Subcutaneous adipose tissue (tissue), 4 donors: ENCODE measurements around the gene CTXND1. TPM values are rescaled to one million over a fixed set of nuclear protein-coding genes. Genes with fewer than 3 reads are reported as not detected.

Experiments
- CTCF ChIP-seq: fragments of 450-650 bp; IDR thresholded peaks from one replicate; pipeline ENCODE4 v1.5.1; 2016; ENCODE audit warnings: low read depth, mild to moderate bottlenecking, control low read depth, antibody characterized with exemption, moderate library complexity
- total RNA-seq, 4 donors: library from RNA; depleted of rRNA; stranded (reverse); fragments of >200 nt; gene quantifications; one replicate each; pipeline ENCODE4 v1.1.0, GENCODE V29; 2016

Gene CTXND1
- total RNA-seq, 4 donors from 2014 or later, result not detected

- no peak for TF ChIP-seq CTCF
These were observed 98.8 kb downstream of the CTXND1 start, which contains the start of gene FAH for GRCh38 chr15:80152896-80153876. TSS of gene FAH (plus strand) at chr15:80152999. CDS start at chr15:80153055, 56 bp downstream.

GRCh38 chr15:80152180-80152895, 99.7 kb downstream of the CTXND1 start:
- no peak for TF ChIP-seq CTCF

- no peak for TF ChIP-seq CTCF
These were observed 100.4 kb downstream of the CTXND1 start for GRCh38 chr15:80151576-80151975.

GRCh38 chr15:80151148-80151547, 100.9 kb downstream of the CTXND1 start:
- no peak for TF ChIP-seq CTCF

Other genes with a start within 250 kb of the CTXND1 start
- 100 to 1,000 TPM; 107 to 155 (median 140) TPM for gene ZFAND6, start 192.5 kb downstream of the CTXND1 start, total RNA-seq
- gene FAH, start 99.2 kb downstream of the CTXND1 start, total RNA-seq, result 100 to 1,000 TPM in 3 of 4 donors, 10 to 100 TPM in 1; 87.6 to 196 (median 109) TPM
- 1 to 10 TPM in 3 of 4 donors, under 1 TPM in 1; 0.16 to 4.3 (median 2.3) TPM for gene ARNT2, start 152.2 kb upstream of the CTXND1 start, total RNA-seq